ENCODE results near the gene CDC42BPG.

Gene CDC42BPG

GRCh38 chr11:64787526-64788320 is 56.7 kb downstream of the CDC42BPG start:
- peak; percentile 97 for DNase-seq

GRCh38 chr11:64786308-64786707 is 58.1 kb downstream of the CDC42BPG start:
- no peak for DNase-seq

DNA sequence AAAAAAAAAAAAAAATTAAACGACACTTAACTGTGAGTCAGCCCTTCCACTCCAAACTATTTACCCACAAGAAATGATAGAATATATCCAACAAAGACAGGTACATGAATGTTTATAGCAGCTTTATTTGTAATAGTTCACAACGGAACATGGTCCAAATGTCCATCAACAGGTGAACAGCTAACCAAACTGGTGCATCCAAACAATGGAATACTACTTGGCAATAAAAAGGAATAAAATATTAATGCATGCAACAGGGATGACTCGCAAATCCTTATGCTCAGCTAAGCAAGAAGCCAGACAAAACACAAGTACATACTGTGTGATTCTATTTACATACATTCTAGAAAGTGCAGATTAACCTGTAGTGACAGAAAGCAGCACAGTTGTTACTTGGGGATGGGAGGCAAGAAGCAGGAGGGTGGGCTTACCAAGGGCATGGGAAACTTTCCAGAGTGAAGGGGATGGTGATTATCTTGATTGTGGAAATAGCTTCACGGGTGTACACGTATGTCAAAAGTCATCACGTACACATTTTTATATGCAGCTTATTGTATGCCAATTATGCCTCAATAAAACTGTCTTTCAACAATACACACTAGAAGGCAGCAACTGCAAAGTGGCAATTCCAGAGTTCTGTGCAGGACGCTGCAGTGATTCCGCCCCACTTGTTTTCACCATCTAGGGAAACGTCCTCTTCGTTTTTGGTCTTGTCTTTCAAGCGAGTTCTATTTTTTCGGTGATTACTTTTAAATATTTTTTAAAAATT is 59.5 kb downstream of the CDC42BPG start:
- DNase-seq, result no peak

GRCh38 chr11:64778473-64779298 is 65.8 kb downstream of the CDC42BPG start, which contains the start of gene SF1:
Gene SF1 (minus strand): TSS chr11:64778542. CDS start chr11:64778392, 150 bp downstream.
- DNase-seq, result peak; percentile 96

GRCh38 chr11:64778223-64778472 is 66.3 kb downstream of the CDC42BPG start:
- DNase-seq, result no peak

- DNase-seq, result peak; percentile 94
These were observed 66.8 kb downstream of the CDC42BPG start for GRCh38 chr11:64777449-64778222.

GRCh38 chr11:64776875-64777274 is 67.6 kb downstream of the CDC42BPG start:
- DNase-seq, result no peak

GRCh38 chr11:64776425-64776824 is 68.0 kb downstream of the CDC42BPG start:
- DNase-seq, result no peak

GRCh38 chr11:64774144-64774543 is 70.3 kb downstream of the CDC42BPG start:
- DNase-seq, result no peak

All from 8988T (cell line).